CD4-positive, alpha-beta T cell treated with Interleukin-2 at 100 ng/mL for 4 hours (primary cell): ENCODE data around the gene CAMK2A.

Source experiments
- DNase-seq: peaks from one replicate; pipeline ENCODE4 v3.0.0-alpha.2; 2020; ENCODE audit warnings: low spot score

The CAMK2A gene

GRCh38 chr5:150315245-150315644, 25.7 kb upstream of the CAMK2A start:
- DNase-seq, result no peak

DNA sequence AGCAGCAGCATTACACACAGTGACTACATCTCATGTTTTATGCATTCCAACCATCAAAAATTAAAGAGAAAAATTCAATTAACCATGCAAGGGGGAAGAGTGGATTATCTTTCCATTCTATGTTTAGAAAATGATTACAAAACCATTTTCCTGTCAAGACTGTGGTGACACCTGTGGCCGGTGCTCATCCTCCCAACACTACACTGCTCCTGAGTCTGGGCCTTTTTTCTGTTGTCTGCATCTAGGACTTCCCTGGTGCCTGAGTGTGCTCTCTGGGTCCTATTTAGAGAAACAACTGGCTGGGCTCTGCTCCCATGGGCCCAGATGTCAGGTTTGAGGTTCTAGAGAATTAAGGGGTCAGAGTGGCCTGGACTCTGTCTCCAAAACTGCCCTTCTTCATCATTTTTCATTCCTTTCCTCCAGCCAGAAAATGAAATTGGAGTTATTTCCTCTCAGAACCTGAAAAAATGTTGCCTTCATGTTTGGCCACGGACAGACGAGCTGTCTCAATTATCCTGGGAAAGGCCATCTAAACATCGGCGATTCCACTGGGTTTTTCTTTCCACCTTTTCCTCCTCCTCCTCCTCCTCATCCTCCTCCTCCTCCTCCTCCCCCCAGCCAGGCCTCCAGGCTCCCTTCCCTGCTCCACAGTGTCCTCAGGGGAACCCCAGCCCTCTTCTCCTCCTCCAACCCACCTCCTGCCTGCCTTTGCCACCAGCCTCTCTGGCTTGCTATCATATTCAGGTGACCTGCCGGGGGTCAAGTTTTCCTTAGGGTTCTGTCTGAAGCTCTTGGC, 24.5 kb upstream of the CAMK2A start:
- DNase-seq, result no peak

GRCh38 chr5:150313501-150313900, 23.9 kb upstream of the CAMK2A start:
- no peak for DNase-seq

DNA sequence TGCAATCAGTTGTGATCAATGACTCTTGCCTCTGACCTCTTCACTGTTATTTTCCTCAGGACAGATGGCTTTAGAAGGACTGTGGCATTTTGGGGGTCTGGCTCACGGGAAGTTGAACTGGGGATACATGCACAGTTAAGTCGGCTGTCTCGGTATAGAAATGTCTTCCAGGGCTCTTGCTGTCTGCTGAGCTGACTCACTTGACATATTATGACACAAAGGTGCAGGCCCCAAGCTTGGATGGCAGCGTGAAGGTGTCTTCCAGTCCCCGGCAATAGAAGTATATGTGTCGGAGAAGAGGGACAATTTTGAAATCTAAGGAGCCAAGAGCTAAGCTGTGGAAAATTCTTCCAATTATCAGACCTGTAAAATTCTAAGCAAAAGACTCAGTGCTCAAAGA, 22.9 kb upstream of the CAMK2A start:
- DNase-seq, result no peak

DNA sequence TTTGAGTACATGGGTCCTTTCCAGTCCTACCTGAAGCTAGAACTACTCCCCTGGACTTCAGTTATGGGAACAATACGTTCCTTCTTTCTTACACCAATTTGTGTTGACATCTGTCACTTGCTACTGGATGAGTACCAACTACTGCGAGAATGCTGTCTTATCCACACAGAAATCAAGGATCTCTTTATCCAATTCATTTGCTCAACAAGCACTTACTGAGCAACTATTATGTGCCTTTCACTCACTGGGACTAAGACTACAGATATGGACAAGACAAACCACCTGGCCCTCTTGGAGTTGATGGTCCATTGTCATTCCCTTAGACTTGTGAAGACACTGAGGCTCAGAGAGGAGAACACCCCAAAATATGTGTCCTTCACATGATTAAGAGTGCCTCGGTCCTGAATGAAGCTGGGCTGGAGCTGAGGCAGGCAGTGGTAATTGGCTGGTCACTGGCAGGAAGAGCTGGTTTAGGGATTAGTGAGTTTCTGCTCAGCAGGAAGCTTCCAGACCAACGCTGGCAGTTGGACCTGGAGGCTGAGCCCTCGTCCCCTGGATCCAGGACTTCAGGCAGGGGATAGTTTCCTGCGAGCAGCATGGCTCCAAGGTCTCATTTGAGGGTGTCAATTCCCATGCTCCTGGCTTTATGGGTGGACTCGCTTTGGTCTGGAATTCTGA, 21.6 kb upstream of the CAMK2A start:
- DNase-seq, result no peak

- no peak for DNase-seq
These were observed 20.7 kb upstream of the CAMK2A start for GRCh38 chr5:150310246-150310645.

DNA sequence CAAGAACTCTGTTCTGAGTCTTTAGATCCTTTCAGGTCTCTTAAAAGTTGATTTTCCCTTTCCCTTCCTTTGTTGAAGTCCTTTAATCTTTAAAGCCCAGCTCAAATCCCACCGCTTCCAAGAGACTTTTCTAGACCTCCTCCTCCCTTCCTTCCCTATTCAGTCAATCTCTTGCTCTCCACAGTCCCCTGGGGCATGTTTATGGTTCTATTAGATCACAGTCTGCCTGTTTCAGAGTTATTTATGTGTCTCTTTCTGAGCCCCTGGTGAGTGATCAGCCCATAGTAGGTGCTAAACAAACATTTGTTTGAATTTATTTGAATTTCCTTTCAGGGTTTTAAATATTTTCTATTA, 20.3 kb upstream of the CAMK2A start:
- DNase-seq, result no peak

DNA sequence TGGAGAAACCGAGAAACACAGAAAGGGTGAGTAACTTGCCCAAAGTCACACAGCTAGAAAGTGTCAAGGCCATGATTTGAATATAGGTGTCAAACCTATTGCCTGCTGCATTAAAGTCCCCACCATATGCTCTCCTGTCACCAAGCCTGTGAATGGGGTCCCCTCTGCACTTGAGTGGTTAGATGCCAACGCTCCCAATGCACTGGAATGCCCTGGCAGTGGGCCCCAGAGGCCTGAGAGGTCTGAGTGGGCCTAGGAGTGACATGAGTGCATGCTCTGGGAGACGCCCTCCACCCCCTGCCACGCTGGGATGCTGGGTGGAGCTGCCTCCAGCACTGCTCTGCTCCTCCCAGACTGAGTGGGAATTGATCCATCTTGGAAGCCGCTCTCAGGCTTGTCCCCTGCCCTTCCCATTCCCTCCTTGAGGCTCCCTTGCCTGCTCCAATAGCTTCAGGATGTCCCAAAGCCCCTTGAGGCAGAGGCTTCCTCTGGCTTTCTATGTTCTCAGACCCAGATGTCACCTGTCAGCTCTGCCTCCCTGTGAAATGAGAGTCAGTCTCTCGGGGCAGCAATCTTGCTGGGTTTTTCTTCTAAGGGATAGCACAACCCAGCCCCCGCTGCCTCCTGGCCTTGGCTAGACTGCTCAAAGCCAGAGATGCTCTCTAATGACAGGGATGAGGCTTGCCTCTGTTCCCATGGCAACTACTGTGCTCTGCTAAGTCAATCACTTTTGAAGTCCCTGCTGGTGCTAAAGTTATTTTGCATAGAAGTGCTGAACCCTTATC, 19.7 kb upstream of the CAMK2A start:
- no peak for DNase-seq

GRCh38 chr5:150307617-150308426, 18.2 kb upstream of the CAMK2A start:
- no peak for DNase-seq

DNA sequence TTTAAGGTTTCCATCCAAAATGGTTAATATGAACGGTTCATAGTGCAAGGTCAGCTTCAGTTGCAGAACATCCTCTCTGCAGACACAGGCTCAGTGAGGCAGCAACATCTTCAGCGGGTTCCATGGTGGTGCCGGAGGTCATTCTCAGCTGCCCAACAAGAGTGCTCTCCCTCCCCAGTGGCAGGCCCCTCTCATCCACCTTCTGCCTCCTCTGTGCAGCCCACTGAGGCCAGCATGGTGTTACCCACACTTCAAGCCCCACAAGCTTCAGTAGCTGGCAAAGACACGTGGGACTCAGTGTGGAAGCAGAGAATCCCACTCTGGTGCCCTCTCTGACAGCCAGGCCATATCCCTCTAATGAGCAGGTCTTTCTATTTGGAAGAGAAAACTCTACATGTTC, 17.2 kb upstream of the CAMK2A start:
- DNase-seq, result no peak

GRCh38 chr5:150305557-150305956, 16.0 kb upstream of the CAMK2A start:
- DNase-seq, result no peak

GRCh38 chr5:150305095-150305494, 15.5 kb upstream of the CAMK2A start:
- no peak for DNase-seq

DNA sequence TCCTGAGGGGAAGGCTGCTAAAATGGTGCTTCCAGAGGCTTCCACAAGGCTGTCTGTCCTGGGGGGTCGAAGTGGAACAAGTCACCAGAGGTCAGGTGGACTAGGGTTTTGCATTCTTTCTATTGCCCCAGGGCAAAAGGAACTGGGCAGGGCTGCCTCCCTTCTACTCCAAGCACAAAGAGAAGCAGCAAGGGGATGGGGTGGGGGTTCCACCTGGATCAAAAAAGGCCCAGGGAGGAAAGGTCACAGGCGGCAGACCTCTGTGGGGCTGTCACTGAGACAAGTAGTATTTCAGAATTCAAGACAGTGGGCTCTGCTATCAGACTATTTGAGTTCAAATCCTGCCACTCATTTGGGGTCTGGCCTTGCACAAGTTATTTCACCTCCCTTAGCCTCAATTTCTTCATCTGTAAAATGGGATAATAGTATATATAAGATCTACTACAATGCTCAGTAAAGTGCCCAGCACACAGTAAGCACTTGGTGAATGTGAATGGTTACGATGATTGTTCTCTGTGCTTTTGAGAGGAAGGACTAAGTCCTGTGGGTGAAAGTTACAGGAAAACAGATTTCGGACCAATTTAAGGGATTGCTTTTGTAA, 15.0 kb upstream of the CAMK2A start:
- DNase-seq, result no peak

DNA sequence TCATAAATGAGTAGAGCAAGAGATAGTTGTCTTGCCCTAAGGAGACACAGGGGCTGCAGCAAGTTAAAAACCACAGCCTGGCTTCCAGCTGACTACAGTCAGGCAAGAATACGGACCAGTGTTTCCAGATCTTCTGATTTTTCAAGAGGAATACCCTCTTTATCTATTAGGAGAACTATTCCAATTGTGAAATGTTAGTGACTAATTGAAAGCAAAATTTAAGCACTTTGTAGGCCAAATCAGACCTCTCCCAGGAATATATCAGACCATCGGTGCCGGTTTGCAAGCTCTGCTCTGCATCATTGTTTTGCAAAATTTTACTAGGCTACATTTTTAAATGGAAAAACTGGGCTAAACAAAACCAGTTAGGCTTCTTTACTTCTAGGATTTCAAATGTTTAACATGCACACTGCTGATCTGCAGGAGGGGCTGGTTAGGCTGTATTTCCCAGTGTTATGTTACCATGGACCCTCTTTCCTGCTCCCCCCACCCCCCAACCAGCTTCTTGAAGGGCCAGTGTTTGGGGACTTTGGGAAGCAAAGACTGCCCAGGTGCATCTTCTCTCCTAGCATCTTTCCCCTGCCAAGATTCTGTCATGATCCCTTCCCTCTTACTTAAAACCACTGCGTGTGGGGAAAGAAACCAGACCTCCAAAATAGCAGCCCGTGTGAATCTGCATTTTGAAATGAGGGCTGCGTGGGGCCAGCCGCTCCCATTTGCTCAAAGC, 14.2 kb upstream of the CAMK2A start:
- DNase-seq, result no peak

DNA sequence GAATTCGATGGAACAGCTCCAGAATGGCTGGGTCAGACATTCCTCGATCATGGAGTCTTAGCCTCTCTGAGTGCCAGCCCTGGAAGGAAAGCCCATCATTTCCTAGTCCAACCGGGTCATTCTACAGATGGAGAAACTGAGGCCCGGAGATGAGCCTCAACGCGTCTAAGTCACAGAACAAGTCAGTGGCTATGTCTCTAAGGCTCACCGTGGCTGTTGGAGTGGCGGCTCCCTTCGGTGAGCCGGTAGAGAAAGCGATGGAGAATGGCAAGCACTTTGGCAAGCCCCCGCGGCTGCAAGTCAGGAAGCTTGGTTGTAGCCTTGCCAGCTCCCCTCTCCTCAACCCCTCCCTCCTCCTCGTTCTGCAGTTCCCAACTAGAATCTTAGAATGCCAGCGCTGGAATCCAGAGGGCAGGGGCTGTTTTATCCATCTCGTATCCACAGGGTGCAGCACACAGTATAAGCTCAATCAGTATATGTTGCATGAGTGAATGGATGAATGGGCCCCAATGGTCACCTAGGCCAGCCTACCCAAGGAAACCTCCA, 13.6 kb upstream of the CAMK2A start:
- DNase-seq, result no peak

- no peak for DNase-seq
These were observed 12.9 kb upstream of the CAMK2A start, which contains the start of gene ARSI for GRCh38 chr5:150302301-150303069. TSS of gene ARSI (minus strand) at chr5:150302905. CDS start at chr5:150302373, 532 bp downstream.

DNA sequence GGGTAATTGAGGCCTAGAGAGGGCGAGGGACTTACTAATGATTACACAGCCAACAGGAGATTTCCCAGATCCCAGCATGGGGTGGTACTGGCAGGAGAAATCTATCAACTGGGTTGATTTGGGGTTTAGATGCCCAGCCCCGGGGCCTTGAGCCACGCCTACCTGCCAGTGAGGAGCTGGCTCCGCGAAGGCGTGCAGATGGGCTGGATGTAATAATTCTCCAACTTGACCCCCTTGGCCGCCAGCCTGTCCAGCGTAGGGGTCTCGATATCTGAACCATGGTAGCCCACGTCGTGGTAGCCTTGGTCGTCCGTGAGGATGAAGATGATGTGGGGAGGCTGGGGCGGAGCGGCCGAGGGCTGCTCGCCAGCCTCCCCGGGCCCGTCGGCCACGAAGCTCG, 12.3 kb upstream of the CAMK2A start:
- DNase-seq, result no peak

- no peak for DNase-seq
These were observed 11.6 kb upstream of the CAMK2A start for GRCh38 chr5:150301170-150301505.

DNA sequence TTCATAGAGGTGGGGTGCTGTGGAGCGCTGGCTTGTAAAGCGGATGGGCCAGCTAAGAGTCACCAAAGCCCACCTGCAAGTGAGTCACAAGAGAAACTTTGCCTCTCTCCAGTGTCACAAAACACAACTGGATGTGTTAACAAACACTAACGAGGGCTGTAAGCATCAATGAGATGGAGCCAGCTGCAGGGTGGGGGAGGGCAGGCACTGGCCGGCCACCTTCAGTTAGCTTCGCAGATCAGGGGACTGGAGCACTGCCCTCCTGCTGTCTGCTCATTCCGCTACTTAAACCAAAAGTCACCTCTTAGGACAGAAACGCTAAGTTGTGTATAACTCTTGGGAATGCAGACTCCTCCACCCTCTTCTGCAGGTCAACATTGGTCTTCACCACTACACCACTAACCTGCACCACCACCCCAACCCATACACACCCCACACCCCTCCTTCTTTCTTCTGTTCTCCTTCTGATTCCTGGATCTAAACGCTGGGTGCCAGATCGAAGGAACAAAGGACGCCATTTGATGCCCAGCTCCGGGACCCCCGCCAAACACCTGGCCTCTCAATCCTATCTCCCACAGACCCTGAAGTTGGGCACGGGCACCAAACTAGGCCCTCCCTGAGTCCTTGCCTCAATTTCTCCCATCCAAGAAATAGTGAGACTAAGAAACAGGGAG, 11.1 kb upstream of the CAMK2A start:
- DNase-seq, result no peak
